Upper lobe of left lung (tissue), 6 donors: Measurements from ENCODE around the gene BNIP1. TPM values are rescaled to one million over a fixed set of nuclear protein-coding genes. Genes with fewer than 3 reads are reported as not detected.

ENCODE experiments used
- ATAC-seq, 2 donors: fragments of 200-7000 bp; cut with Tn5 transposase; one replicate each; pipeline ENCODE4 v1.9.1; 2022; ENCODE audit warnings: mild to moderate bottlenecking in 2 of 2, moderate library complexity in 2 of 2; ENCODE audit not compliant: low FRiP score in 2 of 2
- DNase-seq, 2 donors: peaks; one replicate each; pipeline ENCODE4 v3.0.0-alpha.2; 2019 to 2020
- H3K27ac ChIP-seq, 4 donors: fragments of 200-600 bp; sonication (generic); one replicate each; pipeline ENCODE4 v1.5.1; 2016 to 2019
- H3K27me3 ChIP-seq, 4 donors: fragments of 200-600 bp; sonication (generic); one replicate each; pipeline ENCODE4 v1.5.1; 2017 to 2019
- H3K36me3 ChIP-seq, 4 donors: fragments of 200-600 bp; sonication (generic); one replicate each; pipeline ENCODE4 v1.5.1; 2016 to 2019
- H3K4me1 ChIP-seq, 4 donors: fragments of 200-600 bp; sonication (generic); one replicate each; pipeline ENCODE4 v1.5.1; 2018 to 2019
- H3K4me3 ChIP-seq, 4 donors: fragments of 200-600 bp; sonication (generic); one replicate each; pipeline ENCODE4 v1.5.1; 2017 to 2019; ENCODE audit warnings: mild to moderate bottlenecking in 2 of 4, moderate library complexity in 1 of 4
- H3K9me3 ChIP-seq, 4 donors: fragments of 200-600 bp; sonication (generic); one replicate each; pipeline ENCODE4 v1.5.1; 2018 to 2019
- EP300 ChIP-seq, 4 donors: sonication (generic); formaldehyde crosslinking; IDR thresholded peaks; one replicate each; pipeline ENCODE4 v1.5.1; 2017; ENCODE audit warnings: antibody characterized with exemption in 4 of 4, control low read depth in 2 of 4
- POLR2A ChIP-seq, 4 donors: fragments of 450-650 bp; IDR thresholded peaks; one replicate each; pipeline ENCODE4 v1.5.1; 2016 to 2017; ENCODE audit warnings: antibody characterized with exemption in 4 of 4, mild to moderate bottlenecking in 2 of 4
- POLR2AphosphoS5 ChIP-seq, 2 donors: sonication (generic); formaldehyde crosslinking; IDR thresholded peaks; one replicate each; pipeline ENCODE4 v1.5.1; 2017; ENCODE audit warnings: antibody characterized with exemption in 2 of 2
- WGBS, 2 donors: methylation state at CpG; one replicate each; pipeline ENCODE4 v1.1.5; 2017 to 2018; 5-methylcytosine and 5-hydroxymethylcytosine counted together
- total RNA-seq, 6 donors: library from RNA; depleted of rRNA in 4 of 6; stranded (reverse); fragments of >200 nt in 4 of 6; gene quantifications; one replicate each; pipeline versions ENCODE4 v1.1.0 to v1.2.1, GENCODE V29; 2016 to 2021
- TF ChIP-seq, protein P1 (sequence below), 6 experiments: fragments of 450-650 bp in 4 of 6; fragments of 200-600 bp in 2 of 6; sonication (generic) in 2 of 6; IDR thresholded peaks; one replicate each; pipeline ENCODE4 v1.5.1; 2016 to 2019; ENCODE audit warnings: antibody characterized with exemption in 6 of 6
- donor health status: DM: no; HTN: no; CAD: no; lungs with moderate emphysema.
- donor health status: DM: no; HTN: yes; CAD: no; lungs with severe emphysema.

BNIP1 gene
- total RNA-seq, 6 donors from 2014 or later: 2.1 to 12.5 (median 10.6) TPM

DNA sequence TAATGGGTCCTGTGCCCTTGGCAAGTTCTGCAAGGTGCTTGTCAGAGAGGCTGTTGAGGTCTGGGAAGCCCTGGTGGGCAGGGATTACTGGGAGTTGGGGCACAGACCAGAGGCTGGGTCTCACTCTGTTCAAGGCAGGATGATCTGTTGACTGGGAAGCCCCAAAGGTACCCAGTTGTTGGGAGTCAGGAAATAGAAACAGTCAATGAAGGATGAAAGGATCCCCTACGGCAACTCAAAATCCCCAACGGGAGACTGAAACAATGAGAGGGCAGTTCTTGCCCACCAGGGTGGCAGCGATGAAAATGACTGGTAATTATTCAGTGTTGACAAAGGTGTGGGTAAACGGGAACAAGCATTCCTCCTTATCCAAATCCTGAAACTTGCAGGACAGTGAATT, 31.2 kb downstream of the BNIP1 start:
- ATAC-seq (no peak), DNase-seq (no peak)
- 42 to 43% methylated on average over 4 of the region's 4 CpGs for WGBS, 2 donors
- Histone ChIP-seq H3K9me3 (peaks cover 0 to 7% (median 2%) of the 10 kb centered on the region in 4 donors), H3K4me1 (no peaks in the 10 kb centered on the region), H3K27me3 (no peaks in the 10 kb centered on the region), H3K4me3 (no peak overlapping the region), H3K27ac (no peak overlapping the region), H3K36me3 (no peaks in the 10 kb centered on the region)
- no peak for TF ChIP-seq POLR2AphosphoS5 (IDR thresholded peaks at IDR 0.05)
- no peak for TF ChIP-seq EP300 (IDR thresholded peaks at IDR 0.05)
- TF ChIP-seq, protein P1, sequence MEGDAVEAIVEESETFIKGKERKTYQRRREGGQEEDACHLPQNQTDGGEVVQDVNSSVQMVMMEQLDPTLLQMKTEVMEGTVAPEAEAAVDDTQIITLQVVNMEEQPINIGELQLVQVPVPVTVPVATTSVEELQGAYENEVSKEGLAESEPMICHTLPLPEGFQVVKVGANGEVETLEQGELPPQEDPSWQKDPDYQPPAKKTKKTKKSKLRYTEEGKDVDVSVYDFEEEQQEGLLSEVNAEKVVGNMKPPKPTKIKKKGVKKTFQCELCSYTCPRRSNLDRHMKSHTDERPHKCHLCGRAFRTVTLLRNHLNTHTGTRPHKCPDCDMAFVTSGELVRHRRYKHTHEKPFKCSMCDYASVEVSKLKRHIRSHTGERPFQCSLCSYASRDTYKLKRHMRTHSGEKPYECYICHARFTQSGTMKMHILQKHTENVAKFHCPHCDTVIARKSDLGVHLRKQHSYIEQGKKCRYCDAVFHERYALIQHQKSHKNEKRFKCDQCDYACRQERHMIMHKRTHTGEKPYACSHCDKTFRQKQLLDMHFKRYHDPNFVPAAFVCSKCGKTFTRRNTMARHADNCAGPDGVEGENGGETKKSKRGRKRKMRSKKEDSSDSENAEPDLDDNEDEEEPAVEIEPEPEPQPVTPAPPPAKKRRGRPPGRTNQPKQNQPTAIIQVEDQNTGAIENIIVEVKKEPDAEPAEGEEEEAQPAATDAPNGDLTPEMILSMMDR (IDR thresholded peaks at IDR 0.05): no peak
- TF ChIP-seq POLR2A (IDR thresholded peaks at IDR 0.05): no peak

DNA sequence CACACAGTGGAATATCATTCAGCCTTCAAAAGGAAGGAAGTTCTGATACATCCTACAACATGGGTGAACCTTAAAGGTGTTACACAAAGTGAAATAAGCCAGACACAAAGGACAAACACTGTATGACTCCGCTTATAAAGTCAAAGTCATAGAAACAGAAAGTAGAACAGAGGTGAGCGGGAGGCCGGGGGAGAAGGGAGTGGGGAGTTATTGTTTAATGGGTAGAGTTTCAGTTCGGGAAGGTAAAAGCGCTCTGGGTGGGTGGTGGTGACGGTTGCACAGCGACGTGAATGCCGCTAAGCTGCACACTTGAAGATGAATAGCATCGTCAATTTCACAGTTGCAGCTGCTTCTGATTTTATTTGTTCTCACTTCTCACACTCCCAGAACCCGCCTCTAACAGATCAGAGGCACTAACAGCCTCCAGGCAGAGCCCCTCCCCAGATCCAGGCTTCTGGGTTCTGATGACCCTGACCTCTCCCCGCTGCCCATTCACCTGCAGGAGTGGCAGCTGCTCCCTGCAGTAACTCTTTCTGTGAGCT, 34.1 kb downstream of the BNIP1 start:
- no peaks in the 10 kb centered on the region for H3K4me1 ChIP-seq
- ATAC-seq (no peak), DNase-seq (no peak)
- no peaks in the 10 kb centered on the region for H3K36me3 ChIP-seq
- 78 to 81% methylated on average over 12 of the region's 12 CpGs for WGBS, 2 donors
- no peak overlapping the region for H3K4me3 ChIP-seq
- no peaks in the 10 kb centered on the region for H3K27me3 ChIP-seq
- peaks cover 0 to 12% (median 3%) of the 10 kb centered on the region in 4 donors for H3K9me3 ChIP-seq
- H3K27ac ChIP-seq: no peak overlapping the region
- TF ChIP-seq POLR2A (IDR thresholded peaks at IDR 0.05): no peak
- no peak for TF ChIP-seq POLR2AphosphoS5 (IDR thresholded peaks at IDR 0.05)
- no peak for TF ChIP-seq EP300 (IDR thresholded peaks at IDR 0.05)
- TF ChIP-seq, protein P1 (IDR thresholded peaks at IDR 0.05): no peak

DNA sequence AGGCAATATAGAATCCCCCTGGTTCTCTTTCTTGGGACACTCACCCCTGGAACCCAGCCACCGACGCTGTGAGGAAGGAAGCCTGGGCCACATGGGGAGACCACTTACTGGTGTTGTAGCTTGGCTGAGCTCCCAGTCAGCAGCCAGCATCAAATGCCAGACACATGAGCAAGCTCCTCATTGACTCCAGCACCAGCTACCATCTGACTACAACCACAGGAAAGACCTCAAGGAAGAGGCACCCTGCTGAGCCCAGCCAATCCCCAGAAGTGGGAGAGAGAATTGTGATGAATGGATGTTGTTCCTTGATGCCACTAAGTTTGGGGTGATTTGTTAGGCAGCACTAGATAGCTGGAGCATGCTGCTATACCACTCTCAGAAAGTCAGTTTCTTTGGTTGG, 36.0 kb downstream of the BNIP1 start:
- H3K4me3 ChIP-seq: no peak overlapping the region
- H3K27me3 ChIP-seq: no peaks in the 10 kb centered on the region
- 47 to 58% methylated on average over 2 of the region's 2 CpGs for WGBS, 2 donors
- ATAC-seq (no peak), DNase-seq (no peak)
- H3K4me1 ChIP-seq: no peaks in the 10 kb centered on the region
- H3K27ac ChIP-seq: no peak overlapping the region
- TF ChIP-seq, protein P1 (IDR thresholded peaks at IDR 0.05): no peak
- TF ChIP-seq EP300 (IDR thresholded peaks at IDR 0.05): no peak
- TF ChIP-seq POLR2AphosphoS5 (IDR thresholded peaks at IDR 0.05): no peak
- TF ChIP-seq POLR2A (IDR thresholded peaks at IDR 0.05): no peak
- H3K9me3 ChIP-seq: peaks cover 0 to 12% (median 3%) of the 10 kb centered on the region in 4 donors
- no peaks in the 10 kb centered on the region for H3K36me3 ChIP-seq

DNA sequence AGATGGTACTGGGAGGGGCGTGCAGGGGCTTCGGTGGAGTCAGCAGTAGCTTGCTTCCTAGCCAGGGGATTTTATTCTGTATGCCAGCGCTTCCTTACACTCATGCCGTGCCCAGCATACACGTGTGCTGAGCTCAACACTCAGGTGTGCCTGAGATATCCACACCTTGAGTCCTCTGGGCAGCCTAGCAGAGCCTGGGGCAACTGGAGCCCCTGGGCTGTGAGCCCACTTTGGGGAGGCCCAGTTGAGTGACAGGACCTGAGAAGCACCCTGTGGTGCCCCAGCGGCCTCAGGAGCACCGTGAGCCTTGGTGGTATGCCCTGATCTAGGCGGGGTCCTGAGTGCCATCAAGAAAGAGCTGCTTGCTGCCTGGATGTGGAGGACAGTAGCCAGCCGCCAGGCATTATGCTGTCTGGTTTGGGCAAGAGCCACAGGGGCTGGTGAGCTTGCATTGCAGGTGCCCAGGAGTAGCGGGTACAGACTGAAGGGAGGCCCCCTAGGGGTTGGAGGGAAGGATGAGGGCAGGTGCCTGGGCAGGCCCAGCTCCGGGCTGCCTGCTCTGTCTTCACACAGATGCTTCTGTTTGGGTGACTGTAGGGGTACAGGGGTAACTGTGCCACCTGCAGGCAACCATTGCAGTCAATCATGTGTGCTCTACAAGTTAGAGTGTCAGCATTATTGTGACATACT, 42.9 kb downstream of the BNIP1 start:
- peak; percentile 28 to 67 for ATAC-seq
- H3K4me1 ChIP-seq: no peaks in the 10 kb centered on the region
- 79 to 80% methylated on average over 7 to 11 of the region's 11 CpGs for WGBS, 2 donors
- H3K9me3 ChIP-seq: no peaks in the 10 kb centered on the region
- no peaks in the 10 kb centered on the region for H3K27me3 ChIP-seq
- H3K4me3 ChIP-seq: no peak overlapping the region
- no peaks in the 10 kb centered on the region for H3K36me3 ChIP-seq
- TF ChIP-seq, protein P1 (IDR thresholded peaks at IDR 0.05): no peak
- TF ChIP-seq EP300 (IDR thresholded peaks at IDR 0.05): no peak
- TF ChIP-seq POLR2AphosphoS5 (IDR thresholded peaks at IDR 0.05): no peak
- TF ChIP-seq POLR2A (IDR thresholded peaks at IDR 0.05): no peak
- no peak overlapping the region for H3K27ac ChIP-seq
- no peak for DNase-seq

DNA sequence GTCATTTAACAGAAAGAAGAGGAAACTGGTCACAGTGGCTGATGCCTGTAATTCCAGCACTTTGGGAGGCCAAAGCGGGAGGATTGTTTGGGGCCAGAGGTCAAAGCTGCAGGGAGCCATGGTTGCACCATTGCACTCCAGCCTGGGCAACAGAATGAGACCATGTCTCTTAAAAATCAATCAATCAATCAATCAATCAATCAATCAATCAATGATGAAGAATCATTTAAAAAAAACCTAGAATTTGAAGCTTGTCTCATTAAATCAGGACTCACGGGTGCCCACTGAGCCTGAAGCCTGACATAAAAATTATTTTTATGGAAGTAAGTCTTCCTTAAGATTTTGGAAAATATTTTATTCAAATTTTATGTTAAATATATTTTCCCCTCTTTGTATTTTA, 43.9 kb downstream of the BNIP1 start:
- no peaks in the 10 kb centered on the region for H3K27me3 ChIP-seq
- H3K36me3 ChIP-seq: no peaks in the 10 kb centered on the region
- DNase-seq (no peak), ATAC-seq (no peak)
- 81 to 89% methylated on average over 2 of the region's 2 CpGs for WGBS, 2 donors
- no peaks in the 10 kb centered on the region for H3K4me1 ChIP-seq
- TF ChIP-seq POLR2AphosphoS5 (IDR thresholded peaks at IDR 0.05) (no peak), EP300 (IDR thresholded peaks at IDR 0.05) (no peak), POLR2A (IDR thresholded peaks at IDR 0.05) (no peak)
- TF ChIP-seq, protein P1 (IDR thresholded peaks at IDR 0.05): no peak
- no peak overlapping the region for H3K4me3 ChIP-seq
- no peaks in the 10 kb centered on the region for H3K9me3 ChIP-seq
- H3K27ac ChIP-seq: no peak overlapping the region
